Body of pancreas (tissue), 4 donors: ENCODE data around the gene CDC42SE2. TPM values are rescaled to one million over a fixed set of nuclear protein-coding genes. Genes with fewer than 3 reads are reported as not detected.

ENCODE experiments used
- ATAC-seq: fragments of 150-250 bp; one replicate; pipeline ENCODE4 v1.9.1; 2016
- DNase-seq, 4 donors: peaks; one replicate each; pipeline ENCODE4 v3.0.0-alpha.2; 2019
- H3K27ac ChIP-seq, 4 donors: fragments of 200-600 bp; sonication (generic); 1 replicate in 3 of 4; 2 replicates in 1 of 4; pipeline versions ENCODE4 v1.5.1 to v1.6.1; 2016 to 2019; ENCODE audit warnings: mild to moderate bottlenecking in 1 of 4, mixed read lengths in 1 of 4, moderate library complexity in 1 of 4
- H3K27me3 ChIP-seq, 2 donors: fragments of 200-600 bp; sonication (generic); one replicate each; pipeline ENCODE4 v1.6.0; 2016; ENCODE audit warnings: mild to moderate bottlenecking in 1 of 2
- H3K36me3 ChIP-seq, 2 donors: fragments of 200-600 bp; sonication (generic); replicated peaks in 1 of 2; 2 replicates each; pipeline ENCODE4 v1.5.1; 2016; ENCODE audit warnings: low read depth in 2 of 2; ENCODE audit not compliant: insufficient read depth in 1 of 2
- H3K4me1 ChIP-seq: fragments of 200-600 bp; sonication (generic); one replicate; pipeline ENCODE4 v1.6.0; 2016
- H3K4me3 ChIP-seq, 2 donors: fragments of 200-600 bp; sonication (generic); 1 replicate in 1 of 2; 2 replicates in 1 of 2; pipeline ENCODE4 v1.5.1; 2016 to 2019
- H3K9me3 ChIP-seq, 3 donors: fragments of 200-600 bp; sonication (generic); 1 replicate in 2 of 3; 2 replicates in 1 of 3; pipeline ENCODE4 v1.5.1; 2016
- CTCF ChIP-seq, 7 experiments: fragments of 450-650 bp in 4 of 7; fragments of 200-600 bp in 3 of 7; sonication (generic) in 3 of 7; IDR thresholded peaks; one replicate each; pipeline ENCODE4 v1.5.1; 2016 to 2019; ENCODE audit warnings: antibody characterized with exemption in 7 of 7
- POLR2A ChIP-seq, 3 donors: fragments of 450-650 bp; IDR thresholded peaks; one replicate each; pipeline ENCODE4 v1.6.1; 2016; ENCODE audit warnings: antibody characterized with exemption in 3 of 3, mild to moderate bottlenecking in 2 of 3
- WGBS, 2 donors: methylation state at CpG; one replicate each; pipeline ENCODE4 v1.1.5; 2017; 5-methylcytosine and 5-hydroxymethylcytosine counted together
- intact Hi-C: fragments of 100-400 bp; cut with DNase I; formaldehyde crosslinking; loops from one replicate; pipeline ENCODE4 v1.15.1; 2023
- total RNA-seq, 2 donors: library from RNA; depleted of rRNA; stranded (reverse); fragments of >200 nt; gene quantifications; one replicate each; pipeline ENCODE4 v1.1.0, GENCODE V29; 2016

Gene CDC42SE2
- total RNA-seq, 2 donors from 2014 or later, result 23.4 to 33.5 TPM

- no peak for TF ChIP-seq POLR2A (IDR thresholded peaks at IDR 0.05)
- TF ChIP-seq CTCF (IDR thresholded peaks at IDR 0.05), result no peak
- Histone ChIP-seq H3K36me3 (no peaks in the 10 kb centered on the region), H3K4me3 (no peak overlapping the region), H3K9me3 (no peaks in the 10 kb centered on the region), H3K4me1 (peaks cover 59% of the 10 kb centered on the region), H3K27me3 (no peaks in the 10 kb centered on the region), H3K27ac (no peak overlapping the region)
- intact Hi-C loops, result no loop called here
- DNase-seq (no peak), ATAC-seq (no peak)
- WGBS, 2 donors, result 62 to 75% methylated on average over 1 of the region's 1 CpG
These were observed 15.4 kb downstream of the CDC42SE2 start for GRCh38 chr5:131279204-131279603.

DNA sequence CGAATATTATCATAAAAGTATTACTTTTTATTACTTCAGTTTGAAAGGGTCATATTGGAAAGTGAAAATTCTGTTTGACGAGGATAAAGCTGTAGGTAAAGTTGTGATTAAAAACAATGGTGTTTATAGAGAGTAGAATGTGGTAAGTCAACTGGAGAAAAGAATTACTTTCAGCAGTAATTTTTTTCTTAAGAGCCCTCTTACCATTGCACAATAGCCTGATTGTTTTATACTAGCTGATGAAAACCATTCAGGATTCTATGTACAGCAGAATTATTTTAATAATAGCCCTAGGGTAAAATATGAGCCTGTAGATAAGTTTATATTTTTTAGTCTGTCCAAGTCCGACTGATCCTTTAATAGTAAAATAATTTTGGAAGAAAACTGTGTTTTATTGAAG lies 16.6 kb downstream of the CDC42SE2 start:
- Histone ChIP-seq H3K27ac (peak overlapping the region in 1 of 4 donors; percentile 16), H3K27me3 (no peaks in the 10 kb centered on the region), H3K36me3 (no peaks in the 10 kb centered on the region), H3K4me3 (no peak overlapping the region), H3K9me3 (no peaks in the 10 kb centered on the region), H3K4me1 (peaks cover 49% of the 10 kb centered on the region)
- 51 to 53% methylated on average over 3 of the region's 3 CpGs for WGBS, 2 donors
- no peak for TF ChIP-seq POLR2A (IDR thresholded peaks at IDR 0.05)
- TF ChIP-seq CTCF (IDR thresholded peaks at IDR 0.05), result no peak
- DNase-seq (no peak), ATAC-seq (no peak)
- intact Hi-C loops, result no loop called here

- peaks cover 47% of the 10 kb centered on the region for H3K4me1 ChIP-seq
- 28 to 34% methylated on average over 5 of the region's 5 CpGs for WGBS, 2 donors
- intact Hi-C loops, result no loop called here
- H3K27me3 ChIP-seq, result no peaks in the 10 kb centered on the region
- DNase-seq (no peak), ATAC-seq (peak; percentile 39)
- peak overlapping the region in 2 of 4 donors; percentile 15 to 54 for H3K27ac ChIP-seq
- TF ChIP-seq CTCF (IDR thresholded peaks at IDR 0.05) (no peak), POLR2A (IDR thresholded peaks at IDR 0.05) (no peak)
- no peaks in the 10 kb centered on the region for H3K9me3 ChIP-seq
- no peaks in the 10 kb centered on the region for H3K36me3 ChIP-seq
- no peak overlapping the region for H3K4me3 ChIP-seq
These were observed 17.4 kb downstream of the CDC42SE2 start for GRCh38 chr5:131281133-131281867.

DNA sequence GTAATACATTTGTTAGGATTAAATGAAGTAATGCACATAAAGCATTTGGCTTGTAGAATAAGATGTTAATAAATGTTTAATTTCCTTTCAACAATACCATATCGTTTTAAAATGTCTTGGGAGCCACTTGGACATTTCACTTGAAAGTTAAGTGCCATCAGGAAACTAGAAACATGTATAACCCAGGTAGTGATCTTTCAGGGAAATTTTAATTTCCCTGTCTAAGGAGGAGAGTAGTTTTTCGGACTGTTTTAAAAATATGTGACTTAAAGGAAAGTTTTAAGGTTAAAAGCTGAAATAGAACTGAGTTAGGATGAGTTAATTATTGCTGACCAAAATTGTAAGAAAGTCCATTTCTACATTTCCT lies 18.0 kb downstream of the CDC42SE2 start:
- TF ChIP-seq POLR2A (IDR thresholded peaks at IDR 0.05) (no peak), CTCF (IDR thresholded peaks at IDR 0.05) (no peak)
- H3K4me3 ChIP-seq, result no peak overlapping the region
- H3K4me1 ChIP-seq, result peaks cover 44% of the 10 kb centered on the region

GRCh38 chr5:131282235-131282634 lies 18.4 kb downstream of the CDC42SE2 start:
- Histone ChIP-seq H3K9me3 (no peaks in the 10 kb centered on the region), H3K27me3 (no peaks in the 10 kb centered on the region), H3K4me3 (no peak overlapping the region), H3K36me3 (no peaks in the 10 kb centered on the region), H3K27ac (peak overlapping the region in 1 of 4 donors; percentile 54), H3K4me1 (peaks cover 40% of the 10 kb centered on the region)
- ATAC-seq, result no peak
- intact Hi-C loops, result no loop called here
- DNase-seq, result no peak
- 77 to 79% methylated on average over 2 of the region's 2 CpGs for WGBS, 2 donors
- TF ChIP-seq POLR2A (IDR thresholded peaks at IDR 0.05), result no peak
- TF ChIP-seq CTCF (IDR thresholded peaks at IDR 0.05), result no peak

More for the DNA sequence above, 18.0 kb downstream of the CDC42SE2 start:
- 19 to 30% methylated on average over 2 of the region's 2 CpGs for WGBS, 2 donors
- intact Hi-C loops, result no loop called here
- Histone ChIP-seq H3K27me3 (no peaks in the 10 kb centered on the region), H3K27ac (peak overlapping the region in 2 of 4 donors; percentile 15 to 54), H3K9me3 (no peaks in the 10 kb centered on the region), H3K36me3 (no peaks in the 10 kb centered on the region)
- ATAC-seq (no peak), DNase-seq (no peak)
